Neural cell (in vitro differentiated cells): ENCODE results near the gene SMPDL3A.

Source experiments
- EP300 ChIP-seq: fragments of 450-650 bp; conservative IDR thresholded peaks from 2 replicates; pipeline ENCODE4 v1.6.1; 2014; ENCODE audit warnings: antibody characterized with exemption, mild to moderate bottlenecking, moderate library complexity; ENCODE audit not compliant: poor library complexity, severe bottlenecking
- EZH2 ChIP-seq: fragments of 200-600, 300-800 bp; shearing (Covaris generic), sonication (generic); IDR thresholded peaks from 2 replicates; pipeline ENCODE4 v1.6.1; 2014; ENCODE audit warnings: antibody characterized with exemption, low read length, borderline replicate concordance, mild to moderate bottlenecking; ENCODE audit not compliant: insufficient read depth, poor library complexity, severe bottlenecking
- MXI1 ChIP-seq: fragments of 450-650 bp; conservative IDR thresholded peaks from 2 replicates; pipeline ENCODE4 v1.6.1; 2014; ENCODE audit warnings: antibody characterized with exemption, mild to moderate bottlenecking; ENCODE audit not compliant: poor library complexity, severe bottlenecking
- POLR2AphosphoS5 ChIP-seq: IDR thresholded peaks from 2 replicates; pipeline ENCODE4 v1.6.1; 2012
- RAD21 ChIP-seq: fragments of 450-650 bp; conservative IDR thresholded peaks from 2 replicates; pipeline ENCODE4 v1.6.1; 2014; ENCODE audit warnings: antibody characterized with exemption, mild to moderate bottlenecking, moderate library complexity
- SMC3 ChIP-seq: fragments of 450-650 bp; conservative IDR thresholded peaks from 2 replicates; pipeline ENCODE4 v1.6.1; 2014; ENCODE audit warnings: antibody characterized with exemption, mild to moderate bottlenecking, moderate library complexity; ENCODE audit not compliant: poor library complexity
- TAF1 ChIP-seq: IDR thresholded peaks from 2 replicates; pipeline ENCODE4 v1.6.1; 2012; ENCODE audit warnings: low read depth
- TF ChIP-seq, protein P1 (sequence below): IDR thresholded peaks from 2 replicates; pipeline ENCODE4 v1.6.1; 2012; ENCODE audit warnings: borderline replicate concordance
- TF ChIP-seq, protein P2 (sequence below): fragments of 450-650 bp; IDR thresholded peaks from 2 replicates; pipeline ENCODE4 v1.5.1; 2014; ENCODE audit warnings: antibody characterized with exemption, mild to moderate bottlenecking, moderate library complexity; ENCODE audit not compliant: poor library complexity, severe bottlenecking

DNA sequence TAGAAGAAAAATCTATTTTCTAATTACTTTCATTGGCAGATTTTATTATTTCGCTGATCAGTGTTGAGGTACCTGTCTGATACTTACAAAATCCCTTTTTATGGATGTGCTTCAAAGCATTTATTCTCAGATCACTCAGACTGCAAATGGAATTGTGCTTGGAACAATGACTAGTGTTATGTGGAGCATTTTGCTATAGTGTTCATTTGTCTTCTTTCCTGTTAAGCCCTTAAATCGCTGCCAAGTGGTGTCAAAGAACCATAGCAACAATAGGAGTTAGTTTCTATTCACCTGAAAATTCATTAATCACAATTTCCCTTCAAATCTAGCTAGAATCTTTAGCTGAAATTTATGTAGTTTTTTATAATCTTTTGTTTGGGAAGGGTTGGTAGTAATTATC, 29.8 kb downstream of the SMPDL3A start:
- TF ChIP-seq, protein P1, sequence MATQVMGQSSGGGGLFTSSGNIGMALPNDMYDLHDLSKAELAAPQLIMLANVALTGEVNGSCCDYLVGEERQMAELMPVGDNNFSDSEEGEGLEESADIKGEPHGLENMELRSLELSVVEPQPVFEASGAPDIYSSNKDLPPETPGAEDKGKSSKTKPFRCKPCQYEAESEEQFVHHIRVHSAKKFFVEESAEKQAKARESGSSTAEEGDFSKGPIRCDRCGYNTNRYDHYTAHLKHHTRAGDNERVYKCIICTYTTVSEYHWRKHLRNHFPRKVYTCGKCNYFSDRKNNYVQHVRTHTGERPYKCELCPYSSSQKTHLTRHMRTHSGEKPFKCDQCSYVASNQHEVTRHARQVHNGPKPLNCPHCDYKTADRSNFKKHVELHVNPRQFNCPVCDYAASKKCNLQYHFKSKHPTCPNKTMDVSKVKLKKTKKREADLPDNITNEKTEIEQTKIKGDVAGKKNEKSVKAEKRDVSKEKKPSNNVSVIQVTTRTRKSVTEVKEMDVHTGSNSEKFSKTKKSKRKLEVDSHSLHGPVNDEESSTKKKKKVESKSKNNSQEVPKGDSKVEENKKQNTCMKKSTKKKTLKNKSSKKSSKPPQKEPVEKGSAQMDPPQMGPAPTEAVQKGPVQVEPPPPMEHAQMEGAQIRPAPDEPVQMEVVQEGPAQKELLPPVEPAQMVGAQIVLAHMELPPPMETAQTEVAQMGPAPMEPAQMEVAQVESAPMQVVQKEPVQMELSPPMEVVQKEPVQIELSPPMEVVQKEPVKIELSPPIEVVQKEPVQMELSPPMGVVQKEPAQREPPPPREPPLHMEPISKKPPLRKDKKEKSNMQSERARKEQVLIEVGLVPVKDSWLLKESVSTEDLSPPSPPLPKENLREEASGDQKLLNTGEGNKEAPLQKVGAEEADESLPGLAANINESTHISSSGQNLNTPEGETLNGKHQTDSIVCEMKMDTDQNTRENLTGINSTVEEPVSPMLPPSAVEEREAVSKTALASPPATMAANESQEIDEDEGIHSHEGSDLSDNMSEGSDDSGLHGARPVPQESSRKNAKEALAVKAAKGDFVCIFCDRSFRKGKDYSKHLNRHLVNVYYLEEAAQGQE = no peak
- no peak for TF ChIP-seq EZH2
- TF ChIP-seq, protein P2, sequence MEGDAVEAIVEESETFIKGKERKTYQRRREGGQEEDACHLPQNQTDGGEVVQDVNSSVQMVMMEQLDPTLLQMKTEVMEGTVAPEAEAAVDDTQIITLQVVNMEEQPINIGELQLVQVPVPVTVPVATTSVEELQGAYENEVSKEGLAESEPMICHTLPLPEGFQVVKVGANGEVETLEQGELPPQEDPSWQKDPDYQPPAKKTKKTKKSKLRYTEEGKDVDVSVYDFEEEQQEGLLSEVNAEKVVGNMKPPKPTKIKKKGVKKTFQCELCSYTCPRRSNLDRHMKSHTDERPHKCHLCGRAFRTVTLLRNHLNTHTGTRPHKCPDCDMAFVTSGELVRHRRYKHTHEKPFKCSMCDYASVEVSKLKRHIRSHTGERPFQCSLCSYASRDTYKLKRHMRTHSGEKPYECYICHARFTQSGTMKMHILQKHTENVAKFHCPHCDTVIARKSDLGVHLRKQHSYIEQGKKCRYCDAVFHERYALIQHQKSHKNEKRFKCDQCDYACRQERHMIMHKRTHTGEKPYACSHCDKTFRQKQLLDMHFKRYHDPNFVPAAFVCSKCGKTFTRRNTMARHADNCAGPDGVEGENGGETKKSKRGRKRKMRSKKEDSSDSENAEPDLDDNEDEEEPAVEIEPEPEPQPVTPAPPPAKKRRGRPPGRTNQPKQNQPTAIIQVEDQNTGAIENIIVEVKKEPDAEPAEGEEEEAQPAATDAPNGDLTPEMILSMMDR = no peak
- TF ChIP-seq POLR2AphosphoS5 = peak; percentile 22
- no peak for TF ChIP-seq RAD21
- peak; percentile 22 for TF ChIP-seq EP300
- no peak for TF ChIP-seq MXI1
- no peak for TF ChIP-seq SMC3
- no peak for TF ChIP-seq TAF1
